Measurements from ENCODE around the gene TMEM131.

DNA sequence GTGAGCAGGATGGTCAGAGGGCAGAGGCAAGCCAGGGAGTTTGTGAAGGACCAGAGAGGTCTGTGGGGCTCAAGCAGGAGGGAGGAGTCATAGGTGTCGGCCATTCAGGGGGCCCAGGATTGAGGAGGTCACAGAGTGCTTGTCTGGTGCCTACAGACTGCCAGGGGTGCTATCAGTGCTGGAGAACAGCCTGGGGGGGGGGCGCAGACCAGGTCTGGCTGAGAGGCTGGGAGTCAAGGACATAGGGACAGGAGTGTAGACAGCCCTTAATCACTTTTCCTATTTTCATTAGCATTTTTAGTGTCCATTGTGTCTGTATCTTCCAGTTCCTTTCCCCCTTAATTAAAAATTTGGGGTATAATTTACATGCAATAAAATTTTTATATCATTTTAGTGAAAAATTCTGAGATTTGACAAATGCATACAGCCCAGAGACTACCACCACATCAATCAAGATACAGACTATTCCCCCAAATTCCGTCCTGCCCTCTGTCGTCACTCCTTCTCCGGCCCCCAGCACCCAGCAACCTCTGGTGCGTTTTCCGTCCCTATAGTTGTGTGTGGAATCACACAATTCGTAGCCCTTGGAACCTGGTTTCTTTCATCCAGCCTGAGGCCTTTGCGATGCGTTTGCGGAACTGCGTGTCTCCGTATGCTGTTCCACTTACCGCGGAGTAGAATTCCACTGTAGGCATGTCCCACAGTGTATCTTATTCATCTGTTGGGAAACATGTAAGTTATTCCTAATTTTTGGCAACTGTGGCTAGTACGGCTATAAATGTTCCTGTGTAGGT lies 276.2 kb downstream of the TMEM131 start:
- TF ChIP-seq, protein P1, sequence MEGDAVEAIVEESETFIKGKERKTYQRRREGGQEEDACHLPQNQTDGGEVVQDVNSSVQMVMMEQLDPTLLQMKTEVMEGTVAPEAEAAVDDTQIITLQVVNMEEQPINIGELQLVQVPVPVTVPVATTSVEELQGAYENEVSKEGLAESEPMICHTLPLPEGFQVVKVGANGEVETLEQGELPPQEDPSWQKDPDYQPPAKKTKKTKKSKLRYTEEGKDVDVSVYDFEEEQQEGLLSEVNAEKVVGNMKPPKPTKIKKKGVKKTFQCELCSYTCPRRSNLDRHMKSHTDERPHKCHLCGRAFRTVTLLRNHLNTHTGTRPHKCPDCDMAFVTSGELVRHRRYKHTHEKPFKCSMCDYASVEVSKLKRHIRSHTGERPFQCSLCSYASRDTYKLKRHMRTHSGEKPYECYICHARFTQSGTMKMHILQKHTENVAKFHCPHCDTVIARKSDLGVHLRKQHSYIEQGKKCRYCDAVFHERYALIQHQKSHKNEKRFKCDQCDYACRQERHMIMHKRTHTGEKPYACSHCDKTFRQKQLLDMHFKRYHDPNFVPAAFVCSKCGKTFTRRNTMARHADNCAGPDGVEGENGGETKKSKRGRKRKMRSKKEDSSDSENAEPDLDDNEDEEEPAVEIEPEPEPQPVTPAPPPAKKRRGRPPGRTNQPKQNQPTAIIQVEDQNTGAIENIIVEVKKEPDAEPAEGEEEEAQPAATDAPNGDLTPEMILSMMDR (IDR thresholded peaks at IDR 0.05; ENCODE audit: insufficient read depth, low read depth, low read length): no peak
- no peak for TF ChIP-seq EZH2 (IDR thresholded peaks at IDR 0.05; ENCODE audit: insufficient read depth, low read length)

All from astrocyte (in vitro differentiated cells and primary cell).